ENCODE measurements around the gene GALNT4. TPM values are rescaled to one million over a fixed set of nuclear protein-coding genes. Genes with fewer than 3 reads are reported as not detected.

The GALNT4 gene
- total and polyA plus RNA-seq, 2 of the 13 experiments (the other 11 are each of a cell fraction or from before 2014, with no cell fraction given), result 4.9 to 6.8 TPM

DNA sequence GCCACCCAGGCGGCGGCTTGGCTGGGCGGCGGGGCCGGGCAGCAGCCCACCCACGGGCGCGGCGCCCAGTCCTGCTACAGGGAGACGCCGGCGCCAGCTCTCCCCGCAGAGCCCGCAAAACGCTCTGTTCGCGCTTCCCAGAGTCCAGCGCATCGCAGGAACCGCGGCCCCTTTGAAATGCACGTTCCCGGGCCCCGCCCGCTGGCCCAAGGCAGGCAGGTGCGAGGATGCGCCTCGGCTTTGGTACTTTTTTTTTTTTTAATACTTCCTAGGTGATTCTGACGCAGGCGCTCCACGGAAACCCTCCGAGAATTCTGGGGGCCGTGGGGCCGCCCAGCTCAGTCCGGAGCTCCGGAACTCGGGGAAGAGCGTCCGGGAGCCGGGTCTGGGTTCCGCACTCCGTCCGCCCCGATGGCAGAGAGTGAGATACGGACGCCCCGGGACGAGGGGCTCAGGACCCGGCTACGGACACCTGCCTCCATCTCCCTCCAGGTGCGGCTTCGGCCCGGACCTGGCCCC, 768 bp upstream of the GALNT4 start:
- DNase-seq (ENCODE audit: low spot score), result peak; percentile 17
- CTCF ChIA-PET (ENCODE audit: low intra/inter-chr PET ratio, low total read pairs), result interaction anchor here (1.6 to 3.0 kb wide), 3 partner anchors 55 to 506 kb away, joined by 4 to 29 read pairs (median 5); no protein-coding TSS in a partner anchor
- Histone ChIP-seq H3K27ac (ENCODE audit: extremely low read length, insufficient read depth, low read length) (peak overlapping the region; percentile 81), H3K79me2 (ENCODE audit: insufficient read depth, low read length) (peaks cover 44% of the 10 kb centered on the region), H3K9ac (ENCODE audit: insufficient read depth, low read depth, low read length) (peak overlapping the region; percentile 91), H3K4me1 (ENCODE audit: insufficient read depth, low read length) (peaks cover 52% of the 10 kb centered on the region), H4K20me1 (ENCODE audit: insufficient read depth, low read length) (no peaks in the 10 kb centered on the region), H3K4me2 (ENCODE audit: low read depth, low read length) (peak overlapping the region; percentile 87), H3K4me3 (replicated peaks in 1 of 3; ENCODE audit: insufficient read depth in 1 of 3, low read depth in 2 of 3, low read length in 3 of 3) (peak overlapping the region; percentile 86 to 96 (median 95)), H3K36me3 (replicated peaks in 1 of 2; ENCODE audit: control insufficient read depth in 1 of 2, insufficient read depth in 2 of 2, low read length in 2 of 2) (no peaks in the 10 kb centered on the region), H3K9me3 (ENCODE audit: low read length) (no peaks in the 10 kb centered on the region), H3K27me3 (ENCODE audit: control insufficient read depth in 1 of 2, insufficient read depth in 2 of 2, low read length in 2 of 2) (no peaks in the 10 kb centered on the region), H2AFZ (ENCODE audit: low read length) (no peak overlapping the region)
- intact Hi-C loops (cut with micrococcal nuclease; ENCODE audit: unreplicated experiment) (loop anchor here (5.0 kb wide), 1 partner anchor 148 kb away; no protein-coding TSS in a partner anchor), in situ Hi-C loops (cut with HindIII; ENCODE audit: extremely low pct_ligation_motif_present, low pct_unique_long_range_greater_than_20kb) (loop anchor here (5.0 to 25.0 kb wide), 5 partner anchors 53 to 508 kb away; partner anchors contain the start of gene DUSP6)
- peak; percentile 55 for ATAC-seq
- POLR2A ChIA-PET, result interaction anchor here (3.6 kb wide), 1 partner anchor 172 kb away, joined by 27 read pairs; the partner anchor contains the start of gene DUSP6
- FAIRE-seq, result no peak
- WGBS (ENCODE audit: low lambda C conversion rate), result 0% methylated on average over 13 of the region's 53 CpGs
- BruUV-seq (replicated peaks), result no TSS peak
- 0 out of 2 replicates have a peak, but pooled peaks have one; percentile 16 for TF ChIP-seq CCDC6 (CRISPR knock-in tag; IDR thresholded peaks at IDR 0.05)
- no peak for TF ChIP-seq ZBTB3 (CRISPR knock-in tag; IDR thresholded peaks at IDR 0.05; ENCODE audit: borderline replicate concordance, low read depth)
- TF ChIP-seq, protein P1, sequence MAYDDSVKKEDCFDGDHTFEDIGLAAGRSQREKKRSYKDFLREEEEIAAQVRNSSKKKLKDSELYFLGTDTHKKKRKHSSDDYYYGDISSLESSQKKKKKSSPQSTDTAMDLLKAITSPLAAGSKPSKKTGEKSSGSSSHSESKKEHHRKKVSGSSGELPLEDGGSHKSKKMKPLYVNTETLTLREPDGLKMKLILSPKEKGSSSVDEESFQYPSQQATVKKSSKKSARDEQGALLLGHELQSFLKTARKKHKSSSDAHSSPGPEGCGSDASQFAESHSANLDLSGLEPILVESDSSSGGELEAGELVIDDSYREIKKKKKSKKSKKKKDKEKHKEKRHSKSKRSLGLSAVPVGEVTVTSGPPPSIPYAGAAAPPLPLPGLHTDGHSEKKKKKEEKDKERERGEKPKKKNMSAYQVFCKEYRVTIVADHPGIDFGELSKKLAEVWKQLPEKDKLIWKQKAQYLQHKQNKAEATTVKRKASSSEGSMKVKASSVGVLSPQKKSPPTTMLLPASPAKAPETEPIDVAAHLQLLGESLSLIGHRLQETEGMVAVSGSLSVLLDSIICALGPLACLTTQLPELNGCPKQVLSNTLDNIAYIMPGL (CRISPR knock-in tag; IDR thresholded peaks at IDR 0.05; ENCODE audit: borderline replicate concordance in 1 of 2, low read depth in 1 of 2), result peak in 1 of 2 experiments; percentile 57; a peak in 1 of 4 replicates
- TF ChIP-seq SAFB2 (CRISPR knock-in tag; IDR thresholded peaks at IDR 0.05; ENCODE audit: borderline replicate concordance, low read depth), result 0 out of 2 replicates have a peak, but pooled peaks have one; percentile 42
- peak; percentile 60; the same call in 1 of the 2 replicates for TF ChIP-seq RBFOX2 (IDR thresholded peaks at IDR 0.05; ENCODE audit: low read depth, low read length)
- peak; percentile 71; the same call in 1 of the 2 replicates for TF ChIP-seq ZNF777 (CRISPR knock-in tag; IDR thresholded peaks at IDR 0.05)
- TF ChIP-seq CHCHD3 (CRISPR knock-in tag; IDR thresholded peaks at IDR 0.05), result 0 out of 2 replicates have a peak, but pooled peaks have one; percentile 38
- peak; percentile 71 for TF ChIP-seq ASH2L (IDR thresholded peaks at IDR 0.05; ENCODE audit: insufficient read length, low read depth, low read length)
- TF ChIP-seq, protein P2, sequence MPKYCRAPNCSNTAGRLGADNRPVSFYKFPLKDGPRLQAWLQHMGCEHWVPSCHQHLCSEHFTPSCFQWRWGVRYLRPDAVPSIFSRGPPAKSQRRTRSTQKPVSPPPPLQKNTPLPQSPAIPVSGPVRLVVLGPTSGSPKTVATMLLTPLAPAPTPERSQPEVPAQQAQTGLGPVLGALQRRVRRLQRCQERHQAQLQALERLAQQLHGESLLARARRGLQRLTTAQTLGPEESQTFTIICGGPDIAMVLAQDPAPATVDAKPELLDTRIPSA (CRISPR knock-in tag; IDR thresholded peaks at IDR 0.05; ENCODE audit: borderline replicate concordance), result peak; percentile 39; the same call in 1 of the 2 replicates
- no peak for TF ChIP-seq MATR3 (CRISPR knock-in tag; IDR thresholded peaks at IDR 0.05)
- TF ChIP-seq, protein P3, sequence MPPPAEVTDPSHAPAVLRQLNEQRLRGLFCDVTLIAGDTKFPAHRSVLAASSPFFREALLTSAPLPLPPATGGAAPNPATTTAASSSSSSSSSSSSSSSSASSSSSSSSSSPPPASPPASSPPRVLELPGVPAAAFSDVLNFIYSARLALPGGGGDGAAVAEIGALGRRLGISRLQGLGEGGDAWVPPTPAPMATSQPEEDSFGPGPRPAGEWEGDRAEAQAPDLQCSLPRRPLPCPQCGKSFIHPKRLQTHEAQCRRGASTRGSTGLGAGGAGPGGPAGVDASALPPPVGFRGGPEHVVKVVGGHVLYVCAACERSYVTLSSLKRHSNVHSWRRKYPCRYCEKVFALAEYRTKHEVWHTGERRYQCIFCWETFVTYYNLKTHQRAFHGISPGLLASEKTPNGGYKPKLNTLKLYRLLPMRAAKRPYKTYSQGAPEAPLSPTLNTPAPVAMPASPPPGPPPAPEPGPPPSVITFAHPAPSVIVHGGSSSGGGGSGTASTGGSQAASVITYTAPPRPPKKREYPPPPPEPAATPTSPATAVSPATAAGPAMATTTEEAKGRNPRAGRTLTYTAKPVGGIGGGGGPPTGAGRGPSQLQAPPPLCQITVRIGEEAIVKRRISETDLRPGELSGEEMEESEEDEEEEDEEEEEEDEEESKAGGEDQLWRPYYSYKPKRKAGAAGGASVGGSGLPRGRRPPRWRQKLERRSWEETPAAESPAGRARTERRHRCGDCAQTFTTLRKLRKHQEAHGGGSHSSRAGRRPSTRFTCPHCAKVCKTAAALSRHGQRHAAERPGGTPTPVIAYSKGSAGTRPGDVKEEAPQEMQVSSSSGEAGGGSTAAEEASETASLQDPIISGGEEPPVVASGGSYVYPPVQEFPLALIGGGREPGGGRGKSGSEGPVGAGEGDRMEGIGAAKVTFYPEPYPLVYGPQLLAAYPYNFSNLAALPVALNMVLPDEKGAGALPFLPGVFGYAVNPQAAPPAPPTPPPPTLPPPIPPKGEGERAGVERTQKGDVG (CRISPR knock-in tag; IDR thresholded peaks at IDR 0.05; ENCODE audit: borderline replicate concordance), result no peak
- no peak for TF ChIP-seq KDM3A (CRISPR knock-in tag; IDR thresholded peaks at IDR 0.05; ENCODE audit: low read depth)
- TF ChIP-seq HOXA7 (CRISPR knock-in tag; IDR thresholded peaks at IDR 0.05), result 0 out of 2 replicates have a peak, but pooled peaks have one; percentile 22
- 0 out of 2 replicates have a peak, but pooled peaks have one; percentile 37 for TF ChIP-seq KLF15 (CRISPR knock-in tag; IDR thresholded peaks at IDR 0.05; ENCODE audit: borderline replicate concordance)
- TF ChIP-seq MEIS1 (CRISPR knock-in tag; IDR thresholded peaks at IDR 0.05; ENCODE audit: borderline replicate concordance), result 0 out of 2 replicates have a peak, but pooled peaks have one; percentile 25
- no peak for TF ChIP-seq NCOA1 (CRISPR knock-in tag; IDR thresholded peaks at IDR 0.05)
- peak; percentile 1; the same call in 1 of the 2 replicates for TF ChIP-seq ZNF878 (CRISPR knock-in tag; IDR thresholded peaks at IDR 0.05)
